Neuronal stem cell (in vitro differentiated cells): ENCODE results near the gene SYT1.

Experiments used
- DNase-seq: peaks from one replicate; pipeline ENCODE4 v3.0.0-alpha.2; 2013; ENCODE audit warnings: low spot score
- H2AFZ ChIP-seq: one replicate; pipeline ENCODE4 v1.6.1; 2013; ENCODE audit warnings: mild to moderate bottlenecking, low read length, inconsistent platforms
- H2AK5ac ChIP-seq: 2 replicates; pipeline ENCODE4 v1.6.1; 2013; ENCODE audit warnings: low read depth, mild to moderate bottlenecking, inconsistent platforms, low read length, moderate library complexity, mixed read lengths
- H2BK120ac ChIP-seq: 2 replicates; pipeline ENCODE4 v1.6.1; 2013; ENCODE audit warnings: low read depth, mild to moderate bottlenecking, inconsistent platforms, low read length, moderate library complexity, mixed read lengths
- H2BK12ac ChIP-seq: one replicate; pipeline ENCODE4 v1.6.1; 2013; ENCODE audit warnings: low read length, inconsistent platforms
- H2BK15ac ChIP-seq: 2 replicates; pipeline ENCODE4 v1.6.1; 2013; ENCODE audit warnings: mild to moderate bottlenecking, low read length, inconsistent platforms, mixed read lengths
- H2BK5ac ChIP-seq: one replicate; pipeline ENCODE4 v1.6.1; 2013; ENCODE audit warnings: inconsistent platforms, mild to moderate bottlenecking, low read length, moderate library complexity
- H3K14ac ChIP-seq: one replicate; pipeline ENCODE4 v1.6.1; 2013; ENCODE audit warnings: low read length, inconsistent platforms
- H3K18ac ChIP-seq: 2 replicates; pipeline ENCODE4 v1.6.1; 2013; ENCODE audit warnings: low read length, inconsistent platforms
- H3K23ac ChIP-seq: 2 replicates; pipeline ENCODE4 v1.6.1; 2013; ENCODE audit warnings: low read depth, mild to moderate bottlenecking, mixed read lengths, low read length, inconsistent platforms; ENCODE audit not compliant: poor library complexity
- H3K27ac ChIP-seq: replicated peaks from 3 replicates; pipeline ENCODE4 v1.5.1; 2013; ENCODE audit warnings: low read length, inconsistent platforms
- H3K27me3 ChIP-seq, 3 experiments: 2 replicates each; pipeline ENCODE4 v1.6.1; 2013; ENCODE audit warnings: low read length in 3 of 3, mild to moderate bottlenecking in 2 of 3, inconsistent platforms in 1 of 3, low read depth in 1 of 3, mixed read lengths in 1 of 3, moderate library complexity in 1 of 3; ENCODE audit not compliant: control insufficient read depth in 3 of 3, insufficient read depth in 3 of 3
- H3K36me3 ChIP-seq, 2 donors: replicated peaks in 1 of 2; 2 replicates each; pipeline ENCODE4 v1.6.1; 2013; ENCODE audit warnings: low read length in 2 of 2; ENCODE audit not compliant: control insufficient read depth in 2 of 2, insufficient read depth in 2 of 2
- H3K4ac ChIP-seq: 2 replicates; pipeline ENCODE4 v1.6.1; 2013; ENCODE audit warnings: inconsistent platforms, mild to moderate bottlenecking, low read length, moderate library complexity
- H3K4me1 ChIP-seq, 2 donors: 1 replicate in 1 of 2; 2 replicates in 1 of 2; pipeline ENCODE4 v1.6.1; 2013; ENCODE audit warnings: low read length in 2 of 2, low read depth in 1 of 2; ENCODE audit not compliant: control insufficient read depth in 2 of 2, insufficient read depth in 1 of 2
- H3K4me2 ChIP-seq: one replicate; pipeline ENCODE4 v1.6.1; 2013; ENCODE audit warnings: mild to moderate bottlenecking, low read length, inconsistent platforms; ENCODE audit not compliant: insufficient read depth, poor library complexity, severe bottlenecking
- H3K4me3 ChIP-seq, 2 donors: 2 replicates each; pipeline ENCODE4 v1.5.1; 2013; ENCODE audit warnings: low read length in 2 of 2, mild to moderate bottlenecking in 2 of 2, inconsistent platforms in 1 of 2, moderate library complexity in 1 of 2
- H3K79me1 ChIP-seq: one replicate; pipeline ENCODE4 v1.6.1; 2013; ENCODE audit warnings: low read depth, mild to moderate bottlenecking, inconsistent platforms, low read length, moderate library complexity
- H3K9ac ChIP-seq: one replicate; pipeline ENCODE4 v1.6.1; 2013; ENCODE audit warnings: mild to moderate bottlenecking, low read depth, low read length, inconsistent platforms; ENCODE audit not compliant: poor library complexity
- H3K9me3 ChIP-seq, 2 donors: replicated peaks in 1 of 2; 2 replicates each; pipeline versions ENCODE3 to v1.6.1; 2013; ENCODE audit warnings: low read length in 2 of 2, mild to moderate bottlenecking in 2 of 2, inconsistent platforms in 1 of 2, low read depth in 1 of 2, mixed read lengths in 1 of 2, moderate library complexity in 1 of 2; ENCODE audit not compliant: control insufficient read depth in 2 of 2, insufficient read depth in 1 of 2
- H4K8ac ChIP-seq: one replicate; pipeline ENCODE4 v1.6.1; 2013; ENCODE audit warnings: low read depth, mild to moderate bottlenecking, inconsistent platforms, low read length, moderate library complexity
- H4K91ac ChIP-seq: one replicate; pipeline ENCODE4 v1.6.1; 2013; ENCODE audit warnings: low read length, low read depth, mild to moderate bottlenecking, inconsistent platforms; ENCODE audit not compliant: poor library complexity
- WGBS, 2 donors: extraction: QIAGEN DNeasy Blood & Tissue Kit; methylation state at CpG; one replicate each; pipeline ENCODE4 v1.1.7; 2013; ENCODE audit warnings: missing lambda C conversion rate in 2 of 2, mixed read lengths in 1 of 2; ENCODE audit not compliant: insufficient read length in 2 of 2, insufficient replicate concordance in 1 of 2; ENCODE audit errors: extremely low coverage in 2 of 2; 5-methylcytosine and 5-hydroxymethylcytosine counted together
- small RNA-seq: library from polyadenylated mRNA; stranded (forward); fragments of <200 nt; extraction: miRNeasy Mini kit (QIAGEN cat#:217004); gene quantifications from one replicate; pipeline ENCODE3, GENCODE V24; 2013; ENCODE audit not compliant: insufficient read depth

Gene SYT1

GRCh38 chr12:79482921-79483320 lies 618.3 kb downstream of the SYT1 start:
- H2BK5ac ChIP-seq: no peak overlapping the region
- no peak overlapping the region for H2BK12ac ChIP-seq
- H3K9me3 ChIP-seq: no peaks in the 10 kb centered on the region
- no peak overlapping the region for H3K27ac ChIP-seq
- H3K18ac ChIP-seq: no peak overlapping the region
- no peak overlapping the region for H2AK5ac ChIP-seq
- no peak overlapping the region for H2BK120ac ChIP-seq
- no peak overlapping the region for H3K4me2 ChIP-seq
- no peak overlapping the region for H3K4me3 ChIP-seq
- no peak overlapping the region for H2AFZ ChIP-seq
- WGBS, 2 donors: no CpG with 5 or more reads among the region's 2 CpGs
- peaks cover 0 to 3% of the 10 kb centered on the region in 2 donors for H3K4me1 ChIP-seq
- H3K27me3 ChIP-seq: no peaks in the 10 kb centered on the region
- no peak overlapping the region for H4K8ac ChIP-seq
- no peaks in the 10 kb centered on the region for H3K79me1 ChIP-seq
- no peak overlapping the region for H4K91ac ChIP-seq
- H3K4ac ChIP-seq: no peak overlapping the region
- no peak overlapping the region for H3K9ac ChIP-seq
- DNase-seq: no peak
- H3K23ac ChIP-seq: no peak overlapping the region
- no peak overlapping the region for H2BK15ac ChIP-seq
- H3K14ac ChIP-seq: no peak overlapping the region
- H3K36me3 ChIP-seq: no peaks in the 10 kb centered on the region

GRCh38 chr12:79486154-79486553 lies 621.6 kb downstream of the SYT1 start:
- H3K18ac ChIP-seq: no peak overlapping the region
- no peak overlapping the region for H2BK12ac ChIP-seq
- H4K8ac ChIP-seq: no peak overlapping the region
- no peaks in the 10 kb centered on the region for H3K9me3 ChIP-seq
- H2BK5ac ChIP-seq: no peak overlapping the region
- no peaks in the 10 kb centered on the region for H3K27me3 ChIP-seq
- H3K36me3 ChIP-seq: no peaks in the 10 kb centered on the region
- H3K4ac ChIP-seq: no peak overlapping the region
- no peak overlapping the region for H4K91ac ChIP-seq
- H3K27ac ChIP-seq: no peak overlapping the region
- no peak overlapping the region for H2BK15ac ChIP-seq
- H2AFZ ChIP-seq: no peak overlapping the region
- no peak overlapping the region for H2AK5ac ChIP-seq
- peaks cover 0 to 3% of the 10 kb centered on the region in 2 donors for H3K4me1 ChIP-seq
- H3K4me3 ChIP-seq: no peak overlapping the region
- H3K23ac ChIP-seq: no peak overlapping the region
- H2BK120ac ChIP-seq: no peak overlapping the region
- no peak overlapping the region for H3K14ac ChIP-seq
- H3K79me1 ChIP-seq: no peaks in the 10 kb centered on the region
- no peak overlapping the region for H3K4me2 ChIP-seq
- DNase-seq: no peak
- WGBS, 2 donors: no CpG with 5 or more reads among the region's 3 CpGs
- H3K9ac ChIP-seq: no peak overlapping the region

DNA sequence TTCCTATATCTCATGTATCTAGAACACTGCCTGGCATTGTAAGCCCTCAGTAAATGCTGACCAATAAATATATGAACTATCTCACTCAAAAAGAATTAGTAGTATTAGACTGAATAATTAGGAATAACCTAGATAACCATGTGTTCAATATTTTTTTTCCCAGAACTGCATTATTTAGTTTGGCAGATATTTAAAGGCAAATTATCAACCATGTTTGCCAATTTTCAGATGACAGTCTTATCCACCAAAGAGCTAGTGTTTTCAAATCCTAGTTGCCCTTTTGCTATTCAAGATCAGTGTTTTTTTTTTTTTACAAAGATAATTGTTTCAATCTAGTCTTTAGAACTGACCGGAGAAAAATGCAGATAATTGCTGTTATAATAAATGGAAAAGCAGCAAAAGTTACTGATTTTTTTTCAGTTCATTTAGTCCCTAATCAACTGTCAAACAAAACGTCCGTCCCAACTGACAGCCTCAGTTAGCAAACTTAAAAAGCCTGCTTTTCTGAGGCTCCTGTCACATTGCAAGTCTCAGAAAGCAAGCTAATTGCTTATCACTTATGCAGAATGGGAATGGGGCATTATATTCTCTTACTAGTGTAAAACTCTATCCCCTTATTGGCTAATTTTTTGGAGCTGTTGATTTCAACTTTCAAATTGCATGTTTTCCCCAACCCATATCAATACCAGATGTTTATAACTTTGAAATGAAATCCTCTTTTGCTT lies 623.0 kb downstream of the SYT1 start:
- Histone ChIP-seq H3K79me1 (no peaks in the 10 kb centered on the region), H3K14ac (no peak overlapping the region), H3K18ac (no peak overlapping the region), H2BK120ac (no peak overlapping the region), H2AK5ac (no peak overlapping the region), H2AFZ (no peak overlapping the region), H2BK5ac (no peak overlapping the region), H4K91ac (no peak overlapping the region), H3K27me3 (no peaks in the 10 kb centered on the region), H3K4me3 (no peak overlapping the region), H3K36me3 (no peaks in the 10 kb centered on the region), H2BK12ac (no peak overlapping the region), H3K9ac (no peak overlapping the region), H3K27ac (no peak overlapping the region), H3K4me1 (no peaks in the 10 kb centered on the region), H3K9me3 (no peaks in the 10 kb centered on the region), H4K8ac (no peak overlapping the region), H3K23ac (no peak overlapping the region), H3K4me2 (no peak overlapping the region), H2BK15ac (no peak overlapping the region), H3K4ac (no peak overlapping the region)
- no peak for DNase-seq
- WGBS, 2 donors: no CpG with 5 or more reads among the region's 3 CpGs

Small RNAs within 50 kb of the gene (small RNA-seq; reads per million reads assigned to genes)
- 8.7 reads per million, percentile 50 among the genes with 10 or more reads in this experiment for gene MIR1252
